ENCODE data around the gene ZNF445. TPM values are rescaled to one million over a fixed set of nuclear protein-coding genes. Genes with fewer than 3 reads are reported as not detected.

Gene ZNF445
- polyA plus RNA-seq, 1 donor = 19.4 TPM

DNA sequence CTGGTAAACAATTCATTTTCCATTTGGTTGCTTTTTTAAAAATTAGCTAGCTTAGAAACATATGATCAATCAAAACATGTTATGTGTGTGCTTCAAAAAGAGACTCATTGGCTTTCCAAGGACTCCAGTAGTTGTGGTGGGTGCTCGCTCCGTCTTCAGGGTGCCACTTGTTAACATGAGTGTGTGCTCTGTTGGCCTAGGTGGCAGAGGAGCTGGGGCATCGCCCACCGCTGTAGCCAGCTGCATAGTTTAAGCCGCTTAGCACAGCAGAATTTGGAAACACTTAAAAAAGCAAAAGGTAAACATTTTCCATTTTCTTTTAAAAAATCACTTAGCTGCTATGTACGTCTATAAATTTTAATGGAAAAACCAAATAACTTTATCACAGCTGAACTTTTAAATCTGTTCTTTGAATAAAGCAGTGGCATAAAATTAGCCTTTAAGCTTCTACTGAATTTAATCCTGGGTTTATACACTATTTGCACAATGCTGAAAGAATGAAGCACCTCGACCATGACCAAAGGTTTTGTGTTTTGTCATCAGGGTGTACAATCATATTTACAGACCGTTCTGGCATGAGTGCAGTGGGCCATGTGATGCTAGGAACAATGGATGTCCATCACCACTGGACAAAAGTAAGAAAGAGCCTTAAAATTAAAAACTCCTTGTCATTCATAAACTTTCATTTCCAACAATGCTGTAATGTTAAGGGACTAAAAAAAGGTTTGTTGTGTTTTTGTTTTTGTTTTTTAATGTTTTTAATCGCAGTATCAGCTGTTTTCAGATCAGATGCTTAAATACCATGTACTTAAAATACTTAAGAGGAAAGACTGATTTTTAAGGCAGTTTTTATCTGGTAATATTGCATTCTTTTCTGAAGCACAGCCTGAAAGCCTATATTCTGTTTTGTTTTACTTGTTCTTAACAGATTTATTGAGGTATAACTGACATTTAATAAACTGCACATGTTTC lies 81.0 kb downstream of the ZNF445 start:
- no peak for DNase-seq

DNA sequence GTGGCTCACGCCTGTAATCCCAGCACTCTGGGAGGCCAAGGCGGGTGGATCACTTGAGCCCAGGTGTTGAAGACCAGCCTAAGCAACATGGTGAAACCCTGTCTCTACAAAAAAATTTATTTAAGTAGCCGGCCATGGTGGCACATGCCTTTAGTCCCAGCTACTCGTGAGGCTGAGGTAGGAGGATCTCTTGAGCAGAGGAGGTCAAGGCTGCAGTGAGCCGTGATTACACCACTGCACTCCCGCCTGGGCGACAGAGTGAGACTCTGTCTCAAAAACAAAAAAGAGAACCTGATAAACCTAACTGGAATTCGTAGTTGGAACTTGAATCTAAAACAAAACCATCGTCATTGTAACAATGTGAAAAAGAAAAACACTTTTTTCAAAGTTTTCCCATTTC lies 81.8 kb downstream of the ZNF445 start:
- no peak for DNase-seq

DNA sequence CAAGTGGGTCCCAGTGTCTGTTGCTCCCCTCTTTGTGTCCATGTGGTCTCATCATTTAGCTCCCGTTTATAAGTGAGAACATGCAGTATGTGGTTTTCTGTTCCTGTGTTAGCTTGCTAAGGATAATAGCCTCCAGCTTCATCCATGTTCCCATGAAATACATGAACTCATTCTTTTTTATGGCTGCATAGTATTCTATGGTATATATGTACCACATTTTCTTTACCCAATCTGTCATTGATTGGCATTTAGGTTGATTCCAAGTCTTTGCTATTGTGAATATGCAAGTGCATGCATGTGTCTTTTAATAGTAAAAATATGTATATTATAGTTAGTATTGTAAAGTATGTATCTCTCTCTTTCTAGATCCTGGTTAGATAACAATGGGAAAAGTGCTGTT lies 85.0 kb downstream of the ZNF445 start:
- no peak for DNase-seq

GRCh38 chr3:44387404-44387803 lies 90.1 kb downstream of the ZNF445 start:
- DNase-seq = no peak

Other genes starting within 250 kb of the ZNF445 start
- gene TOPAZ1, start 235.8 kb downstream of the ZNF445 start, polyA plus RNA-seq (ENCODE audit: insufficient read length) = not detected
- 25.5 TPM for gene TCAIM, start 138.9 kb downstream of the ZNF445 start, polyA plus RNA-seq (ENCODE audit: insufficient read length)
- 7.3 TPM for gene ZKSCAN7, start 77.5 kb upstream of the ZNF445 start, polyA plus RNA-seq (ENCODE audit: insufficient read length)
- gene ZNF660, start 107.3 kb upstream of the ZNF445 start, polyA plus RNA-seq (ENCODE audit: insufficient read length) = 5.7 TPM
- 15.0 TPM for gene ZNF197, start 147.4 kb upstream of the ZNF445 start, polyA plus RNA-seq (ENCODE audit: insufficient read length)
- gene ZNF35, start 171.1 kb upstream of the ZNF445 start, polyA plus RNA-seq (ENCODE audit: insufficient read length) = 6.2 TPM
- gene ZNF502, start 235.0 kb upstream of the ZNF445 start, polyA plus RNA-seq (ENCODE audit: insufficient read length) = 5.8 TPM